RWPE1 (cell line): ENCODE data around the gene MKNK2.
"Not testable (repeated sequence)": the region's sequence is repeated elsewhere in the genome, so short reads cannot be mapped to it uniquely, and the experiment has no call there.

Source experiments
- CTCF ChIA-PET: fragments of 350-600 bp; sonication (Branson Sonifier 250); formaldehyde crosslinking; extraction: SDS; loops from one replicate; lab custom pipeline; 2021; lab: Yijun Ruan, JAX
- POLR2A ChIA-PET: fragments of 400-600 bp; formaldehyde crosslinking; extraction: SDS; loops from one replicate; lab custom pipeline; 2020; ENCODE audit warnings: antibody characterized with exemption; ENCODE audit not compliant: low non-redundant PET; lab: Yijun Ruan, JAX
- DNase-seq: peaks from one replicate; pipeline ENCODE4 v3.0.0; 2012; ENCODE audit warnings: low spot score
- H3K27ac ChIP-seq: fragments of 450-650 bp; 2 replicates; pipeline ENCODE4 v1.5.1; 2017
- CTCF ChIP-seq: fragments of 450-650 bp; conservative IDR thresholded peaks from 2 replicates; pipeline ENCODE4 v1.5.1; 2017; ENCODE audit warnings: low read depth, mild to moderate bottlenecking

MKNK2 gene

GRCh38 chr19:2096480-2097202 lies 45.6 kb upstream of the MKNK2 start, which contains the start of gene IZUMO4:
Gene IZUMO4 (plus strand): TSS chr19:2096915. CDS start chr19:2096946, 31 bp downstream.
- peak; percentile 66 for TF ChIP-seq CTCF
- CTCF ChIA-PET = interaction anchor here (0.7 kb wide), 1 partner anchor 229 kb away, joined by 5 read pairs; no protein-coding TSS in a partner anchor
- peak; percentile 96 for DNase-seq
- POLR2A ChIA-PET = no interaction called here
- peak within 1 kb of the TSS; percentile 98 for H3K27ac ChIP-seq

GRCh38 chr19:2096034-2096479 lies 45.0 kb upstream of the MKNK2 start, which contains the start of gene MOB3A:
Gene MOB3A (minus strand): TSS chr19:2096326. CDS start chr19:2078560, 17,766 bp downstream.
- DNase-seq = no peak
- CTCF ChIA-PET = no interaction called here
- peak; percentile 39 for TF ChIP-seq CTCF
- peak within 1 kb of the TSS; percentile 98 for H3K27ac ChIP-seq
- POLR2A ChIA-PET = interaction anchor here (0.7 to 0.8 kb wide), 2 partner anchors 9 to 47 kb away, joined by 3 to 4 read pairs; no protein-coding TSS in a partner anchor

GRCh38 chr19:2091926-2092525 lies 41.0 kb upstream of the MKNK2 start:
- peak overlapping the region; percentile 98 for H3K27ac ChIP-seq
- CTCF ChIA-PET, DNase-seq: not testable (repeated sequence)
- POLR2A ChIA-PET = interaction anchor here (0.7 kb wide), 1 partner anchor 1306 kb away, joined by 3 read pairs; no protein-coding TSS in a partner anchor

- H3K27ac ChIP-seq = peak overlapping the region; percentile 98
- no peak for TF ChIP-seq CTCF
- no peak for DNase-seq
- ChIA-PET POLR2A (interaction anchor here (0.5 to 0.7 kb wide), 3 partner anchors 38 to 688 kb away, joined by 3 to 4 read pairs (median 3); no protein-coding TSS in a partner anchor), CTCF (interaction anchor here (0.6 kb wide), 1 partner anchor 17 kb away, joined by 3 read pairs; no protein-coding TSS in a partner anchor)
These were observed 38.6 kb upstream of the MKNK2 start for GRCh38 chr19:2089727-2090053.

GRCh38 chr19:2089001-2089711 lies 38.1 kb upstream of the MKNK2 start:
- H3K27ac ChIP-seq = peak overlapping the region; percentile 98
- no peak; the same call in 1 of the 2 replicates for TF ChIP-seq CTCF
- ChIA-PET CTCF (no interaction called here), POLR2A (interaction anchor here (0.6 kb wide), 1 partner anchor 241 kb away, joined by 4 read pairs; no protein-coding TSS in a partner anchor)
- DNase-seq = peak; percentile 92

- no peak for TF ChIP-seq CTCF
- ChIA-PET POLR2A (interaction anchor here (1.1 kb wide), 1 partner anchor 8 kb away, joined by 4 read pairs; no protein-coding TSS in a partner anchor), CTCF (interaction anchor here (0.7 to 1.0 kb wide), 2 partner anchors 18 to 68 kb away, joined by 3 to 7 read pairs; no protein-coding TSS in a partner anchor)
- no peak for DNase-seq
- H3K27ac ChIP-seq = peak overlapping the region; percentile 98
These were observed 36.6 kb upstream of the MKNK2 start for GRCh38 chr19:2087621-2088100.

- peak; percentile 81 for DNase-seq
- ChIA-PET POLR2A (interaction anchor here (1.1 kb wide), 1 partner anchor 9 kb away, joined by 4 read pairs; no protein-coding TSS in a partner anchor), CTCF (interaction anchor here (0.7 to 1.0 kb wide), 2 partner anchors 17 to 67 kb away, joined by 3 to 7 read pairs; no protein-coding TSS in a partner anchor)
- peak overlapping the region; percentile 98 for H3K27ac ChIP-seq
These were observed 35.9 kb upstream of the MKNK2 start for GRCh38 chr19:2086695-2087620.
